SK-N-SH treated with all-trans-retinoic acid at 6 μM for 48 hours (cell line): ENCODE data around the gene NFAT5.
A peak's percentile ranks its signal among the peaks of the same experiment; 100 is the strongest.

Experiments
- ATAC-seq: fragments of 200-7000 bp; cut with Tn5 transposase; 3 replicates; pipeline ENCODE4 v1.9.1; 2020; ENCODE audit warnings: mild to moderate bottlenecking, moderate library complexity
- ARNTL ChIP-seq: fragments of 450-650 bp; formaldehyde crosslinking; IDR thresholded peaks from 2 replicates; pipeline ENCODE4 v1.5.0; 2020; ENCODE audit warnings: low read depth, mild to moderate bottlenecking, moderate library complexity, borderline replicate concordance
- BACH2 ChIP-seq: fragments of 250-450 bp; sonication (Bioruptor Pico); IDR thresholded peaks from 2 replicates; pipeline ENCODE4 v1.9.0; 2021; ENCODE audit warnings: mild to moderate bottlenecking, borderline replicate concordance
- CSDC2 ChIP-seq: fragments of 250-450 bp; sonication (Bioruptor Pico); IDR thresholded peaks from 2 replicates; pipeline ENCODE4 v1.5.0; 2020; ENCODE audit warnings: mild to moderate bottlenecking, moderate library complexity
- GLIS3 ChIP-seq: fragments of 250-450 bp; sonication (Bioruptor Pico); IDR thresholded peaks from 2 replicates; pipeline ENCODE4 v1.5.0; 2020; ENCODE audit warnings: mild to moderate bottlenecking, moderate library complexity
- ISL1 ChIP-seq: fragments of 250-450 bp; sonication (Bioruptor Pico); IDR thresholded peaks from 2 replicates; pipeline ENCODE4 v2.1.2; 2022; ENCODE audit warnings: mild to moderate bottlenecking, moderate library complexity
- OSR1 ChIP-seq: fragments of 250-450 bp; sonication (Bioruptor Pico); IDR thresholded peaks from 2 replicates; pipeline ENCODE4 v1.8.0; 2022; ENCODE audit warnings: moderate library complexity, mild to moderate bottlenecking, inconsistent platforms
- PPARA ChIP-seq: fragments of 250-450 bp; sonication (Bioruptor Pico); IDR thresholded peaks from 2 replicates; pipeline ENCODE4 v1.5.0; 2020; ENCODE audit warnings: mild to moderate bottlenecking, borderline replicate concordance
- RARB ChIP-seq: fragments of 250-450 bp; sonication (Bioruptor Pico); IDR thresholded peaks from 2 replicates; pipeline ENCODE4 v1.8.0; 2021; ENCODE audit warnings: mild to moderate bottlenecking, moderate library complexity
- SNAI2 ChIP-seq: fragments of 250-450 bp; sonication (Bioruptor Pico); IDR thresholded peaks from 2 replicates; pipeline ENCODE4 v1.5.0; 2020; ENCODE audit warnings: mild to moderate bottlenecking, moderate library complexity
- TCF4 ChIP-seq: fragments of 250-450 bp; sonication (Bioruptor Pico); IDR thresholded peaks from 2 replicates; pipeline ENCODE4 v1.8.0; 2021; ENCODE audit warnings: mild to moderate bottlenecking, moderate library complexity, borderline replicate concordance
- TOX ChIP-seq: fragments of 250-450 bp; sonication (Bioruptor Pico); IDR thresholded peaks from 2 replicates; pipeline ENCODE4 v1.8.0; 2021; ENCODE audit warnings: mild to moderate bottlenecking, moderate library complexity, borderline replicate concordance
- ZC3H10 ChIP-seq: fragments of 250-450 bp; sonication (Bioruptor Pico); IDR thresholded peaks from 2 replicates; pipeline ENCODE4 v1.5.1; 2021; ENCODE audit warnings: mild to moderate bottlenecking, moderate library complexity
- ZFP3 ChIP-seq: fragments of 250-450 bp; sonication (Bioruptor Pico); IDR thresholded peaks from 2 replicates; pipeline ENCODE4 v1.5.0; 2020; ENCODE audit warnings: mild to moderate bottlenecking, moderate library complexity
- ZFP30 ChIP-seq: fragments of 450-650 bp; formaldehyde crosslinking; IDR thresholded peaks from 2 replicates; pipeline ENCODE4 v1.5.0; 2022; ENCODE audit warnings: mild to moderate bottlenecking, moderate library complexity
- ZNF565 ChIP-seq: fragments of 450-650 bp; formaldehyde crosslinking; conservative IDR thresholded peaks from 2 replicates; pipeline ENCODE4 v1.5.0; 2020; ENCODE audit warnings: low read depth, mild to moderate bottlenecking, moderate library complexity
- ZNF70 ChIP-seq: fragments of 450-650 bp; formaldehyde crosslinking; IDR thresholded peaks from 2 replicates; pipeline ENCODE4 v1.5.0; 2020; ENCODE audit warnings: mild to moderate bottlenecking, moderate library complexity
- ZNF8 ChIP-seq: fragments of 450-650 bp; formaldehyde crosslinking; IDR thresholded peaks from 2 replicates; pipeline ENCODE4 v1.5.0; 2020; ENCODE audit warnings: mild to moderate bottlenecking, moderate library complexity
- TF ChIP-seq, protein P1 (sequence below): fragments of 250-450 bp; sonication (Bioruptor Pico); IDR thresholded peaks from 2 replicates; pipeline ENCODE4 v1.5.1; 2020; ENCODE audit warnings: low read depth, mild to moderate bottlenecking, moderate library complexity
- TF ChIP-seq, protein P2 (sequence below): fragments of 250-450 bp; sonication (Bioruptor Pico); IDR thresholded peaks from 2 replicates; pipeline ENCODE4 v1.5.1; 2021; ENCODE audit warnings: mild to moderate bottlenecking, moderate library complexity
- TF ChIP-seq, protein P3 (sequence below): fragments of 250-450 bp; sonication (Bioruptor Pico); IDR thresholded peaks from 2 replicates; pipeline ENCODE4 v1.5.0; 2020; ENCODE audit warnings: mild to moderate bottlenecking, moderate library complexity
- TF ChIP-seq, protein P4 (sequence below): fragments of 250-450 bp; sonication (Bioruptor Pico); IDR thresholded peaks from 2 replicates; pipeline ENCODE4 v1.8.0; 2021; ENCODE audit warnings: low read depth, mild to moderate bottlenecking, moderate library complexity, borderline replicate concordance
- TF ChIP-seq, protein P5 (sequence below): fragments of 250-450 bp; sonication (Bioruptor Pico); IDR thresholded peaks from 2 replicates; pipeline ENCODE4 v1.8.0; 2020; ENCODE audit warnings: mild to moderate bottlenecking, moderate library complexity, borderline replicate concordance

NFAT5 gene

DNA sequence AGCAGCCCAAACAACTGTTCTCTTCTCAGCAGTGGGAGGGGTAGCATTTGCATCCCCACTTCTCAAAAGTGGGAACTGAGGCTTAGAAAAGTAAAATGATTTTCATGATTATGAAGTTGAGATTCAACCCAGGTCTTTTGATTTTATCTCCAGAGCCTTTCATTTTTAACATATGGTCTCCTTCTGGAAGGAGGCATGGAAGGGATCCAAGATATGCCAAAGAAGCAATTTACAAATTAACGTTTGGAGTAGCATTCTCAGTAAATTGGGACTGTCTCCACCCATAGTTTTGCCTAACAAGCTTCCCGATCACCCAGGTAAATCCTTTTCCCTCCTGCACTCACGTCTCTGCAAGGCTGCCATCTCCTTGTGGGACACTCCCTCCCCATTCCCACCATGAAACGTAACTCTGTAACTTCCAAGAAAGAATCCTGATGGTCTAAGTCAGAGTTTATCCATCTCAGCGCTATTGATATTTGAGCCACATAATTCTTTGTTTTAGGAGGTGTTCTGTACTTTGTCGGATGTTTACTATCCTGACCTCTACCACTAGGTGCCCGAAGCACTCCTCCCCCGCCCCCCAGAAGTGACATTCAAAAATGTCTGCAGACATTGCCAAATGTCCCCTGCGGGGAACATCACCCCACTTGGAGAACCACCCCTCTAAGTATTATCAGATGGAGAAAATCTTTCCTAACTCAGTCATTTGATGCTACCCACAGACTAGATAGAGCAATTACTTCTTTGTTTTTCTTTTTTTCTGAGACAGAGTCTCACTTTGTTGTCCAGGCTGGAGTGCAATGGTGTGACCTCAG lies 32.9 kb upstream of the NFAT5 start:
- peak; percentile 47 for ATAC-seq
- TF ChIP-seq ISL1 (CRISPR knock-in tag), result peak; percentile 27; the same call in 1 of the 2 replicates
- TF ChIP-seq ZC3H10 (CRISPR knock-in tag), result no peak
- TF ChIP-seq, all 23 proteins: peak for 1

DNA sequence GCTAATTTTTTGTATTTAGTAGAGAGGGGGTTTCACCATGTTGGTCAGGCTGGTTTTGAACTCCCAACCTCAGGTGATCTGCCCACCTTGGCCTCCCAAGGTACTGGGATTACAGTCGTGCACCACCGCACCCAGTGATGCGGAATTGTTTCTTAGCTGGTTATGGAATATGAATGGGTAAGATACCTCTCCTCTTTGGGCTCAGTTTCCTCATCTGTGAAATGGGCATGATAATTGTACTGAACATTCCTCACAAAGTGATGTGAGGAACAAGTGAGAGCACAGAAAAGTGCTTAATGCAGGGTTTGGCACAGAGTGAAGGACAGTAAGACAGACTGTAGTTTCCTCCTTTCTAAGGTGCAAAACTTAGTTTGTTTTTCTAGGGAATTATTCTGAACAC lies 31.0 kb upstream of the NFAT5 start:
- ATAC-seq, result no peak
- TF ChIP-seq OSR1 (CRISPR knock-in tag) (no peak), ZFP3 (no peak), BACH2 (CRISPR knock-in tag) (no peak), ZNF70 (no peak), ISL1 (CRISPR knock-in tag) (no peak), GLIS3 (CRISPR knock-in tag) (no peak), ZNF8 (CRISPR knock-in tag) (no peak), ZC3H10 (CRISPR knock-in tag) (no peak), TOX (no peak), CSDC2 (no peak)
- TF ChIP-seq, protein P1, sequence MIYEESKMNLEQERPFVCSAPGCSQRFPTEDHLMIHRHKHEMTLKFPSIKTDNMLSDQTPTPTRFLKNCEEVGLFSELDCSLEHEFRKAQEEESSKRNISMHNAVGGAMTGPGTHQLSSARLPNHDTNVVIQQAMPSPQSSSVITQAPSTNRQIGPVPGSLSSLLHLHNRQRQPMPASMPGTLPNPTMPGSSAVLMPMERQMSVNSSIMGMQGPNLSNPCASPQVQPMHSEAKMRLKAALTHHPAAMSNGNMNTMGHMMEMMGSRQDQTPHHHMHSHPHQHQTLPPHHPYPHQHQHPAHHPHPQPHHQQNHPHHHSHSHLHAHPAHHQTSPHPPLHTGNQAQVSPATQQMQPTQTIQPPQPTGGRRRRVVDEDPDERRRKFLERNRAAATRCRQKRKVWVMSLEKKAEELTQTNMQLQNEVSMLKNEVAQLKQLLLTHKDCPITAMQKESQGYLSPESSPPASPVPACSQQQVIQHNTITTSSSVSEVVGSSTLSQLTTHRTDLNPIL (CRISPR knock-in tag), result no peak
- TF ChIP-seq, protein P2, sequence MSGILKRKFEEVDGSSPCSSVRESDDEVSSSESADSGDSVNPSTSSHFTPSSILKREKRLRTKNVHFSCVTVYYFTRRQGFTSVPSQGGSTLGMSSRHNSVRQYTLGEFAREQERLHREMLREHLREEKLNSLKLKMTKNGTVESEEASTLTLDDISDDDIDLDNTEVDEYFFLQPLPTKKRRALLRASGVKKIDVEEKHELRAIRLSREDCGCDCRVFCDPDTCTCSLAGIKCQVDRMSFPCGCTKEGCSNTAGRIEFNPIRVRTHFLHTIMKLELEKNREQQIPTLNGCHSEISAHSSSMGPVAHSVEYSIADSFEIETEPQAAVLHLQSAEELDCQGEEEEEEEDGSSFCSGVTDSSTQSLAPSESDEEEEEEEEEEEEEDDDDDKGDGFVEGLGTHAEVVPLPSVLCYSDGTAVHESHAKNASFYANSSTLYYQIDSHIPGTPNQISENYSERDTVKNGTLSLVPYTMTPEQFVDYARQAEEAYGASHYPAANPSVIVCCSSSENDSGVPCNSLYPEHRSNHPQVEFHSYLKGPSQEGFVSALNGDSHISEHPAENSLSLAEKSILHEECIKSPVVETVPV (CRISPR knock-in tag), result no peak
- TF ChIP-seq, protein P3, sequence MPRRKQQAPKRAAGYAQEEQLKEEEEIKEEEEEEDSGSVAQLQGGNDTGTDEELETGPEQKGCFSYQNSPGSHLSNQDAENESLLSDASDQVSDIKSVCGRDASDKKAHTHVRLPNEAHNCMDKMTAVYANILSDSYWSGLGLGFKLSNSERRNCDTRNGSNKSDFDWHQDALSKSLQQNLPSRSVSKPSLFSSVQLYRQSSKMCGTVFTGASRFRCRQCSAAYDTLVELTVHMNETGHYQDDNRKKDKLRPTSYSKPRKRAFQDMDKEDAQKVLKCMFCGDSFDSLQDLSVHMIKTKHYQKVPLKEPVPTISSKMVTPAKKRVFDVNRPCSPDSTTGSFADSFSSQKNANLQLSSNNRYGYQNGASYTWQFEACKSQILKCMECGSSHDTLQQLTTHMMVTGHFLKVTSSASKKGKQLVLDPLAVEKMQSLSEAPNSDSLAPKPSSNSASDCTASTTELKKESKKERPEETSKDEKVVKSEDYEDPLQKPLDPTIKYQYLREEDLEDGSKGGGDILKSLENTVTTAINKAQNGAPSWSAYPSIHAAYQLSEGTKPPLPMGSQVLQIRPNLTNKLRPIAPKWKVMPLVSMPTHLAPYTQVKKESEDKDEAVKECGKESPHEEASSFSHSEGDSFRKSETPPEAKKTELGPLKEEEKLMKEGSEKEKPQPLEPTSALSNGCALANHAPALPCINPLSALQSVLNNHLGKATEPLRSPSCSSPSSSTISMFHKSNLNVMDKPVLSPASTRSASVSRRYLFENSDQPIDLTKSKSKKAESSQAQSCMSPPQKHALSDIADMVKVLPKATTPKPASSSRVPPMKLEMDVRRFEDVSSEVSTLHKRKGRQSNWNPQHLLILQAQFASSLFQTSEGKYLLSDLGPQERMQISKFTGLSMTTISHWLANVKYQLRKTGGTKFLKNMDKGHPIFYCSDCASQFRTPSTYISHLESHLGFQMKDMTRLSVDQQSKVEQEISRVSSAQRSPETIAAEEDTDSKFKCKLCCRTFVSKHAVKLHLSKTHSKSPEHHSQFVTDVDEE (CRISPR knock-in tag), result no peak
- TF ChIP-seq, protein P4, sequence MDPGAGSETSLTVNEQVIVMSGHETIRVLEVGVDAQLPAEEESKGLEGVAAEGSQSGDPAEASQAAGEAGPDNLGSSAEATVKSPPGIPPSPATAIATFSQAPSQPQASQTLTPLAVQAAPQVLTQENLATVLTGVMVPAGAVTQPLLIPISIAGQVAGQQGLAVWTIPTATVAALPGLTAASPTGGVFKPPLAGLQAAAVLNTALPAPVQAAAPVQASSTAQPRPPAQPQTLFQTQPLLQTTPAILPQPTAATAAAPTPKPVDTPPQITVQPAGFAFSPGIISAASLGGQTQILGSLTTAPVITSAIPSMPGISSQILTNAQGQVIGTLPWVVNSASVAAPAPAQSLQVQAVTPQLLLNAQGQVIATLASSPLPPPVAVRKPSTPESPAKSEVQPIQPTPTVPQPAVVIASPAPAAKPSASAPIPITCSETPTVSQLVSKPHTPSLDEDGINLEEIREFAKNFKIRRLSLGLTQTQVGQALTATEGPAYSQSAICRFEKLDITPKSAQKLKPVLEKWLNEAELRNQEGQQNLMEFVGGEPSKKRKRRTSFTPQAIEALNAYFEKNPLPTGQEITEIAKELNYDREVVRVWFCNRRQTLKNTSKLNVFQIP (CRISPR knock-in tag), result no peak

DNA sequence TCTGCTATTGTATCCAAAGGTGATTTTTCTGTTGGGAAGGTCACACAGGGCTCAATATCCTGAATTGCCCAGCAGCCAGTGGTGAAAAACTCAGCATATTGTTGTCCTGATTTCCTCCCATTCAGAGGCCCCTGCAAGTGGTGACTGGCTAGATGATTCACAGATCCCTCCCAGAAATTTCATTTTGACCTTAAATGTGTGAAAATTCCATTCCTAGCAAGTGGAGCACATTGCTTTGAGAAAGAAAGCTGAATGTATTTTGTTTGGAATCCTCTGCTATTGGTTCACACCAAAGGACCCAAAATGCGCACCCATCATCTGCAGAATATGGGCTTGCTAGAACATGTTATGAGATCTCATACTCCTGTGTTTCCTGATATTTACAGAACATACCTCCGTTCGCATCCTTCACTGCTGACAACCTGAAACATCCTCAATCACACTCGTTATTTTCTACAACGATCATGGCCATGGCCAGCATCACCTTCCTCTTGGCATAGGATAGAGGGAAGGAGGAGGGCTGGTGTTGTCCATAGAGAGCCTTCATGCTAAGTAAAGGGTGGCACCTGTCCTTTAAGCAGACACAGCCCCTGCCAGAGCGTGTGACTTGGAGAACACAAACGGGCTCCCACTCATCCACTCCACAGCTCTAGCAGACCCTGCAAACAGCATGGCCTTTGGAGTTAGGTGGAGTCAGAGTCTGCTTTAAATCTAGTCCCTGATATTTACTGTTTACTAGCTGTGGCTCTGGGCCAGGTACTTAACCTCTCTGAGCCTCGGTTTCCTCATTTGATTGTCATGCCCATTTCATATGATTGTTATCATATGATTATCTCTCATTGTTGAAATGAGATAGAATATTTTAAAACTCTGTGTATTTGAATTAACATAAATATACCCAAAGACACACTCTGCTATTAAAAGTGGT lies 30.4 kb upstream of the NFAT5 start:
- TF ChIP-seq OSR1 (CRISPR knock-in tag) (no peak), CSDC2 (no peak), ZFP30 (CRISPR knock-in tag) (no peak), TCF4 (CRISPR knock-in tag) (no peak)
- TF ChIP-seq, protein P1 (CRISPR knock-in tag), result no peak
- no peak for ATAC-seq

DNA sequence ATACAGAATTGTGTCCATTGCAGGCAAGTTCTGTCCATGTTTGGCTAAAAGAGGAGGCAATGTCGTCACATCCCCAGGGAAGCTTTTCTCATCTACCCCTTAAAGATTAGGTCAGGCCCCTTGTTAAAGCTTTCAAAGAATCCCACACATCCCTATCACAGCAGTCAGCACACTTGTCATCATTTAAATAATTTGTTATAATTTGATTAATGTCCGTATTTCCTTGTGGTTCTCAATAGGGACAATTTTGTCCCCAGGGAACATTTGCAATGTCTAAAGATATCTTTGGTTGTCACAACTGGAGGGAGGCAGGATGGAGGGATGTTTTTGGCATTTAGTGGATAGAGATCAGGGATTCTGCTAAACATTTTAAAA lies 28.1 kb upstream of the NFAT5 start:
- ATAC-seq, result no peak
- no peak for TF ChIP-seq SNAI2 (CRISPR knock-in tag)
- TF ChIP-seq ARNTL (CRISPR knock-in tag), result no peak
- no peak for TF ChIP-seq ISL1 (CRISPR knock-in tag)
- no peak for TF ChIP-seq CSDC2
- TF ChIP-seq TCF4 (CRISPR knock-in tag), result no peak
- TF ChIP-seq, protein P5, sequence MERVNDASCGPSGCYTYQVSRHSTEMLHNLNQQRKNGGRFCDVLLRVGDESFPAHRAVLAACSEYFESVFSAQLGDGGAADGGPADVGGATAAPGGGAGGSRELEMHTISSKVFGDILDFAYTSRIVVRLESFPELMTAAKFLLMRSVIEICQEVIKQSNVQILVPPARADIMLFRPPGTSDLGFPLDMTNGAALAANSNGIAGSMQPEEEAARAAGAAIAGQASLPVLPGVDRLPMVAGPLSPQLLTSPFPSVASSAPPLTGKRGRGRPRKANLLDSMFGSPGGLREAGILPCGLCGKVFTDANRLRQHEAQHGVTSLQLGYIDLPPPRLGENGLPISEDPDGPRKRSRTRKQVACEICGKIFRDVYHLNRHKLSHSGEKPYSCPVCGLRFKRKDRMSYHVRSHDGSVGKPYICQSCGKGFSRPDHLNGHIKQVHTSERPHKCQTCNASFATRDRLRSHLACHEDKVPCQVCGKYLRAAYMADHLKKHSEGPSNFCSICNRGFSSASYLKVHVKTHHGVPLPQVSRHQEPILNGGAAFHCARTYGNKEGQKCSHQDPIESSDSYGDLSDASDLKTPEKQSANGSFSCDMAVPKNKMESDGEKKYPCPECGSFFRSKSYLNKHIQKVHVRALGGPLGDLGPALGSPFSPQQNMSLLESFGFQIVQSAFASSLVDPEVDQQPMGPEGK (CRISPR knock-in tag), result no peak
- no peak for TF ChIP-seq BACH2 (CRISPR knock-in tag)
- no peak for TF ChIP-seq ZNF565 (CRISPR knock-in tag)
- TF ChIP-seq PPARA (CRISPR knock-in tag), result no peak
- TF ChIP-seq RARB, result no peak
- TF ChIP-seq, protein P2 (CRISPR knock-in tag), result no peak
- no peak for TF ChIP-seq OSR1 (CRISPR knock-in tag)
